ENCODE data around the gene MTURN. TPM values are rescaled to one million over a fixed set of nuclear protein-coding genes. Genes with fewer than 3 reads are reported as not detected.
"Not testable (repeated sequence)": the region's sequence is repeated elsewhere in the genome, so short reads cannot be mapped to it uniquely, and the experiment has no call there.

Gene MTURN
- total RNA-seq, result 1 to 10 TPM; 4.0 to 6.4 TPM

DNA sequence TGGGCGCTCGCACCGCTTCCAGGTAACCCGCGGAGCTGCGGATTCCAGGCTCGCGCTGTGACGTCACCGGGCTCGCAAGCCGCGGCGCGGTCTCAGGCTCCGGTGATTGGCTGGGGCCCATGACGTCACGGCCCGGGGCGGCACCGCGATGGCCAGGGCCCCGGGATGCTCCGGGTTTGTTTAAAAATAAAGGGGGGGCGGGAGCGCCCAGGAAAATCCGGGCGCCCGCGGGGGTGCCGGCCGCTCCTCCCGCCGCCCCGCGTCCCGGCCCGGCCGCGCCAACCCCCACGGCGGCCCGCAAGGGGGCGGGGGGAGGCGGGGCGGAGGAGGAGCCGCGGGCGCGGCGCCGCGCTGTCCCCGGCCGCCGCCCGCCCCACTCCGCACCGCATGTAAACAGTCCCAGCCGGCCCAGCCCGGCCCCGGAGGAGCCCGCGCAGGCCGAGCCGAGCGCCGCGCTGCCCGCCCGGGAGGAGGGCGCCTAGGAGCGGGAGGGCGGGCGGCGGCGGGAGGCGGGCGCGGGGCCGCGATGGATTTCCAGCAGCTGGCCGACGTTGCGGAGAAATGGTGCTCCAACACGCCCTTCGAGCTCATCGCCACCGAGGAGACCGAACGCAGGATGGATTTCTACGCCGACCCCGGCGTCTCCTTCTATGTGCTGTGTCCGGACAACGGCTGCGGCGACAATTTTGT is at the start of gene MTURN:
Gene MTURN, plus strand, starts transcription at position 376 of the 690 bp plus-strand sequence. Its CDS starts 151 bp downstream, at position 527.
- Mint-ChIP-seq H3K36me3 (ENCODE audit: low read depth) (no peaks in the 10 kb centered on the region), H3K27ac (peak within 1 kb of the TSS; percentile 73), H3K27me3 (no peaks in the 10 kb centered on the region), H3K9me3 (no peaks in the 10 kb centered on the region), H3K4me1 (peaks cover 5% of the 10 kb centered on the region), H3K4me3 (peak within 1 kb of the TSS; percentile 85)
- peak; percentile 88 for ATAC-seq (replicated peaks)

DNA sequence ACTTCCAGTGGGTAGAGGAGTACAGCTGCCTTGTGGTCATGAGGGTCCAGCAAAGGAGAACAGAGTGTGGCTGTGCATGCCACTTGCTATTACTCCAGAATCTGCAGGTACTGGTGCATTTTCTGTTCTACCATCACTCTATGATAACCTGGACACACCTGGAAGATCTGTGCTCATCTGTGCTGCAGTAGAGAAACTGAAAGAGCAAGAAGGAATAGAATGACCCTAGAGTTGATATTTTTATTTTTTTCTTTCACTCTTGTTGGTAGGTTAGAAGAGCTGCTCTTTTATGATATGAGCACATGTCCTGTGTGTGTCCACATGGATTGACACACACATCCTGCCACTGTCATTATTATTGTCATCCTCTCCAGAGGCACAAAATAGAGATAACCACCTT is 48.3 kb upstream of the MTURN start:
- Mint-ChIP-seq H3K4me1 (no peaks in the 10 kb centered on the region), H3K9me3 (no peaks in the 10 kb centered on the region), H3K4me3 (no peak overlapping the region), H3K27ac (no peak overlapping the region), H3K36me3 (ENCODE audit: low read depth) (no peaks in the 10 kb centered on the region), H3K27me3 (no peaks in the 10 kb centered on the region)
- ATAC-seq (replicated peaks), result no peak

DNA sequence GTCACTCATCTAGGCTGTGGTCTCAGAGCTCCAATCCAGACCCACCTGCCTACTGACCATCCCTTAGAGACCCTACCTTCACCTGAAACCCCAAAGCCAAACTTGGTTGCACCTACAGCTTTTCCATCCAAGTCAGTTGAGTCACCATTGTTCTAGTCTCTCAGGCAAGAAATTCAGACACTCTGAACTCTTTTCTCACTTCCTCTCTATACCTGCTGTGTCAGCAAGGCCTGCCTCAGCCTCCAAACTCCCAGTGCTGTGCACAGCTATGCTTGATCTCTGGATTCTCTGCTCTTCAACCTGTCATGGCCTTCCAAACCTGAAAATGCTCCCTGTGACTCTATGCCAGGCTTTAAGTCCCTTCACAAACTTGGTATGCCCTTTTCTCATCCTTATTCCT is 47.4 kb upstream of the MTURN start:
- Mint-ChIP-seq H3K27me3 (no peaks in the 10 kb centered on the region), H3K9me3 (no peaks in the 10 kb centered on the region), H3K27ac (no peak overlapping the region), H3K4me1 (no peaks in the 10 kb centered on the region), H3K36me3 (ENCODE audit: low read depth) (no peaks in the 10 kb centered on the region), H3K4me3 (no peak overlapping the region)
- no peak for ATAC-seq (replicated peaks)

DNA sequence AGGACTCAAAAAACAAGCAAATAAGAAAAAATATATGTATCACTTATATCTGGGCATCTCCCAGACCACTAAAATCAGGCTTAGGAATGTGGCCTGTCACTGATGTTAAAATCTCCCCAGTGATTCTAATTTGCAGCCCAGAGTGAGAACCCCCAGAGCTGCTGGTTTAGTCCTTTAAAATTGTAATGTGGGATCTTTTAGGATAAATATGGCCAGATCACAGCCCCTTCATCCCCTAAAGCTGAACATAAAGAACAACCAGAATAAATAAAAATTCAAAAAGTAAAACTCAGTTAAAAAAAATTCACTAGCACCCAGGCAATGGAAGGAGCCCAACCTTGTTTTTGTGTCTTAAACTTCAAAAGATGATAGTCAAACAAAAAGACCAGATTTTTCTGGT is 46.4 kb upstream of the MTURN start:
- Mint-ChIP-seq H3K9me3 (no peaks in the 10 kb centered on the region), H3K27ac (no peak overlapping the region)

DNA sequence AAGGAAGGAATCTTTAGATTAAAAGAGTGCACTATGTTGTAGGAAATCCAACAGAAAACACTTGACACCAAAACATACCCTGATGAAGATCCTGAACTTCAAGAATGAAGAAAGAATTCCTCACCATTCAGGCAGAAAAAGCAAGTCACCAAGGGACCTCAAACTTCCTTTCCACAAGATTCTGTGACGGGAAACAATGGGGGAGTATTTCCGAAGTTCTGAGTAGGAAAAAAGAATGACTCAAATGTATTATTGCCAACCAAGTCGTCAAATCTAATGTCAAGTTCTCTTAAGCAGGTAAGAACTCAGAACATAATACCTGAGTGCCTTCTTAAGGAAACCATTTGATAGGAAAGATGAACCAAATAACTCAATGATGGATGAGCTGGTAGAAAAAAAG is 44.7 kb upstream of the MTURN start:
- Mint-ChIP-seq H3K4me3 (no peak overlapping the region), H3K9me3 (no peaks in the 10 kb centered on the region), H3K27ac (no peak overlapping the region), H3K27me3 (no peaks in the 10 kb centered on the region), H3K4me1 (no peaks in the 10 kb centered on the region), H3K36me3 (ENCODE audit: low read depth) (no peaks in the 10 kb centered on the region)
- ATAC-seq (replicated peaks), result no peak

More for the DNA sequence above, 46.4 kb upstream of the MTURN start:
- Mint-ChIP-seq H3K36me3 (ENCODE audit: low read depth) (no peaks in the 10 kb centered on the region), H3K4me1 (no peaks in the 10 kb centered on the region), H3K27me3 (no peaks in the 10 kb centered on the region), H3K4me3 (no peak overlapping the region)
- ATAC-seq (replicated peaks), result no peak

DNA sequence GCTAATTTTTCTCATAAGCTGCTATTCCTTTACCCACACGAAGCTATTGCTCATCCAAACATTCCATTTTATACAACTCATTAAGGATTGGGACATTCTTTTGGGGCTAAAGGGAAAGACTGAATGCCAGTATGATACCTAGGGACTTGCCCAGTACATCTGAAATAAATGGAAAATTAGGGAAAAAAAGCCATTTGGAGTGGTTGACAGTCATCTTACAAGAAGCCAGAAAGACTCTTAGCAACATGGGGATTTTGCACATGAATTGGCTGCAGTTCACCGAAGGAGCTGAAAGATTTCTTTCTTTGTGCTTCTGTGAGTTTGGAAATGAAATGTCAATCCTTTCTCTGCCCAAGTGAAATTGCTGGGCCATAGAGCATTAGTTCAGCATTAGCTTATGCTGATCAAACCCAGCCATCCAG is 43.3 kb upstream of the MTURN start:
- no peak for ATAC-seq (replicated peaks)
- H3K4me1 Mint-ChIP-seq, result no peaks in the 10 kb centered on the region
- H3K27ac Mint-ChIP-seq, result no peak overlapping the region
- H3K9me3 Mint-ChIP-seq, result no peaks in the 10 kb centered on the region
- no peaks in the 10 kb centered on the region for H3K27me3 Mint-ChIP-seq
- H3K4me3 Mint-ChIP-seq, result no peak overlapping the region
- H3K36me3 Mint-ChIP-seq (ENCODE audit: low read depth), result peaks cover 5% of the 10 kb centered on the region

DNA sequence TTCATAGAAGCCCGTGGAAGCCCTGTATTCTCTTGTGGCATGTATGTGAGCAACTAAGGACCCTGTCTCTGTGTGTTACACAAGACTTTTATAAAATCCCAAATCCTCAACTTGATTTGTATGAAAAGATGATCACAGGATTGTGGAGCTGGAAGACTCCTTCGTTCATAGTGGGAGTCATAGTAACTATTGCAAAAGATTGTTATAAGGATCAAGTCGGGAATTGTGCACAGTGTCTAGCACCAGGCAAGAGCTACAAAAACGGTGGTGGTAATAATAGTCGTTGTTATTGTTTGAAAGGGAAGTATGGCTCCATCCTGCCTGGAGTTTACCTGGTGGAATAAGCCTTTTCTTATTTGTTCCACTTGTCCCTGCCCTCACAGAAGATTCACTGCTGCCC is 42.8 kb upstream of the MTURN start:
- Mint-ChIP-seq H3K27me3 (no peaks in the 10 kb centered on the region), H3K9me3 (no peaks in the 10 kb centered on the region), H3K27ac (no peak overlapping the region), H3K4me3 (no peak overlapping the region), H3K4me1 (no peaks in the 10 kb centered on the region), H3K36me3 (ENCODE audit: low read depth) (peaks cover 5% of the 10 kb centered on the region)
- no peak for ATAC-seq (replicated peaks)

DNA sequence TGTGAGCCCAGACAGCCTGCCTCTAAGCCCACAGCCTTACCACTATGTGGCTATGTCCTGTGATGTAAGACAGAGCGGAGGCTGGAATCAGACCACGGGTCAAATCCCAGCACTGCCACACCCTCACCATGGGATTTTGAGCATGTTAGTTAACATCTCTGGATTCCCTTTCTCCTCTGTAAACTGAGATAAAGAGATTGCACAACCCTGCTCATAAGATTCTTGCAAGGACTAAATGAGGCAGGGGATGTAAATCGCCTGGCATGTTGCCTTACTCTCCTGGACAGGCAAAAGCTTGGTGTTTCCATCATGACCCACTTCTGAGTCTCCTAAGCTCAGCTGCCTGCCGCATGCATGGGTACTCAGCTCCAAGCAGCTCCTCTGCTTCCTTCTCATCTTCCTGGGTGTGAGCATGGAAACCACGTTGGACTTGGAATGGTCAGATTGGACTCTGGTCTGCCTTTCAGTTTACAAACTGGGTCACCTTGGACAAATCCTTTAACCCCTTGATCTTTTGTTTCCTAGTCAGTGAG is 41.3 kb upstream of the MTURN start:
- Mint-ChIP-seq H3K36me3 (ENCODE audit: low read depth) (peaks cover 5% of the 10 kb centered on the region), H3K9me3 (no peaks in the 10 kb centered on the region), H3K4me1 (no peaks in the 10 kb centered on the region), H3K4me3 (no peak overlapping the region), H3K27me3 (no peaks in the 10 kb centered on the region), H3K27ac (no peak overlapping the region)
- ATAC-seq (replicated peaks), result no peak

DNA sequence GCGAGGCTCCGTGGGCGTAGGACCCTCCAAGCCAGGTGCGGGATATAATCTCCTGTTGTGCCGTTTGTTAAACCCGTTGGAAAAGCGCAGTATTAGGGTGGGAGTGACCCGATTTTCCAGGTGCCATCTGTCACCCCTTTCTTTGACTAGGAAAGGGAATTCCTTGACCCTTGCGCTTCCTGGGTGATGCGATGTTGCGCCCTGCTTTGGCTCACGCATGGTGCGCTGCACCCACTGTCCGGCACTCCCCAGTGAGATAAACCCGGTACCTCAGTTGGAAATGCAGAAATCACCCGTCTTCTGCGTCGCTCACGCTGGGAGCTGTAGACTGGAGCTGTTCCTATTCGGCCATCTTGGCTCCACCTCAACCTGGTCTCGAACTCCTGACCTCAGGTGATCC is 36.2 kb upstream of the MTURN start:
- H3K9me3 Mint-ChIP-seq; ATAC-seq (replicated peaks); H3K4me1 Mint-ChIP-seq; H3K4me3 Mint-ChIP-seq; H3K27me3 Mint-ChIP-seq; H3K27ac Mint-ChIP-seq; H3K36me3 Mint-ChIP-seq (ENCODE audit: low read depth): not testable (repeated sequence)

DNA sequence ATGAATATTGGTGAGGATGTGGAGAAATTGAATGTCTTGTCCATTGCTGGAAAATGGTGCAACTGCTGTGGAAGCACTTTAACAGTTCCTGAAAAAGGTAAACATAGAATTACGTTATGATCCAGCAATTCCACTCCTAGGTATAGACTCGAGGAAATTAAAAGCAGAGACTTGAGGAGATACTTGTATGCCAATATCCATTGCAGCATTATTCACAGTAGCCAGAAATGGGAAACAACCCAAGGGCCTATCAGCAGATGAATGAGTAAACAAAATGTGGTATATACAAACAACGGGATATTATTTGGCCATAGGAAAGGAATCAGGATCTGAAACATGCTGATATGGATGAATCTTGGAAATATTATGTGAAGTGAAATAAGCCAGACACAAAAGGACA is 32.5 kb upstream of the MTURN start:
- Mint-ChIP-seq H3K4me3 (no peak overlapping the region), H3K9me3 (no peaks in the 10 kb centered on the region), H3K27me3 (no peaks in the 10 kb centered on the region), H3K4me1 (no peaks in the 10 kb centered on the region), H3K36me3 (ENCODE audit: low read depth) (no peaks in the 10 kb centered on the region), H3K27ac (no peak overlapping the region)
- ATAC-seq (replicated peaks), result no peak

DNA sequence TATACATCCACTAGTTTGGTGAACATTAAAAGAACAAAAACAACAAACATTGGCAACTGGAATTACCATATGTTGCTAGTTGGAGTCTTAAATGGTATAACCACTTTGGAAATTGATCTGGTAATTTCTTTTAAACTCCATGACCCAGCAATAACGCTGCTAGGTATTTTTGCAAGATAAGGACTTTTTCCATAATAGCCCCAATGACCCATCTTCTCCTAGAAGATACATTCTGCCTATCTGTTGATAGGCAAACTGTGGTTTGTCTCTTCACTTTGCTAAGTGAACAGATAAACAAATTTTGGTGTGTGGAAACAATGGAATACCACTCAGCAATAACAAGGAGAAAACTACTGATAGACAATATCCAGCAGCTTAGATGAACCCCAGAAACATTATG is 30.6 kb upstream of the MTURN start:
- H3K9me3 Mint-ChIP-seq, result no peaks in the 10 kb centered on the region
- H3K27ac Mint-ChIP-seq, result no peak overlapping the region
- H3K36me3 Mint-ChIP-seq (ENCODE audit: low read depth), result no peaks in the 10 kb centered on the region

DNA sequence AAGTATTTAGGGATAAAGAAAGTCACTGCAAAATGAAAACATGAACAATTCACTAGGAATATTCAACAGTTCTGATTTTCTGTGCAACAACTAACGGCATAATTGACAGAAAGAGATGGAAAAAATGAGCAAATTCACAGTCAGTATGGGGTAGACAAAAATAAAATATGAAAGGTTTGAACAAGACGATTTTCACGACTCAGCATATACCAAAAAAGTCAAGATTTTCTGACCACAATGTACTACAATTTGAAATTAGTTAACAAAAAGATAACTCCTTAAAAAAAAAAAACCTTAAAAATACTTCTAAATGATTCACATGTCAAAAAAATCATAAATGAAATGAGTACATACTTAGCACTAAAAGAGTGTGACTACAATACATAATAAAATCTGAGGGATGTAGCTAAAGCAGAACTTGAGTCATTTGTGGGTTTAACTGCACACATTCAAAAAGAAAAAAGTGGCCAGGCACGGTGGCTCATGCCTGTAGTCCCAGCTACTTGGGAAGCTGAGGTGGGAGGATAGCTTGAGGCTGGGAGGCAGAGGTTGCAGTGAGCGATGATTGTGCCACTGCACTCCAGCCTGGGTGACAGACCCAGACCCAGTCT is 22.6 kb upstream of the MTURN start:
- no peaks in the 10 kb centered on the region for H3K27me3 Mint-ChIP-seq
- H3K9me3 Mint-ChIP-seq, result peaks cover 6% of the 10 kb centered on the region
- H3K36me3 Mint-ChIP-seq (ENCODE audit: low read depth), result no peaks in the 10 kb centered on the region
- H3K4me1 Mint-ChIP-seq, result peaks cover 6% of the 10 kb centered on the region
- no peak overlapping the region for H3K27ac Mint-ChIP-seq
- H3K4me3 Mint-ChIP-seq, result no peak overlapping the region
- ATAC-seq (replicated peaks), result peak; percentile 66

More for the DNA sequence above, 30.6 kb upstream of the MTURN start:
- Mint-ChIP-seq H3K27me3 (no peaks in the 10 kb centered on the region), H3K4me1 (no peaks in the 10 kb centered on the region), H3K4me3 (no peak overlapping the region)
- ATAC-seq (replicated peaks), result no peak

DNA sequence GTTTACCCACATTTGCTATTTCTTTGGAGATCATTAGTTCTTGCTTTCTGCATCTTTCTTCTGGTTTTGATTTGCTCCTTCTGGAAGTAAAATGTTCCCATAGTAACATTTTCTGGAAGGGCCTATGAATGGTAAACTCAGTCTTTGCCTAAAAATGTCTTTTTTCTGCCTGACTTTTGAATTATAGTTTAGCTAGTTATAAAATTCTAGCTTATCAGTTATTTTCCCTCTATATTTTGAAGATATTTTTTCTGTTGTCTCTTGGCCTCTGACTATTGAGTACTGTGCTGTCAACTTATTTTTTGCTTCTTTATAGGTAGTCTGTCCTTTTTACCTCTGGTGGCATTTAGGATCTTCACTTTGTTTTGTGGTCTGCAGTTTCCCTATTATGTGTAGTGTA is 21.6 kb upstream of the MTURN start:
- no peak for ATAC-seq (replicated peaks)
- Mint-ChIP-seq H3K9me3 (peaks cover 6% of the 10 kb centered on the region), H3K27ac (no peak overlapping the region), H3K36me3 (ENCODE audit: low read depth) (no peaks in the 10 kb centered on the region), H3K4me3 (no peak overlapping the region), H3K27me3 (no peaks in the 10 kb centered on the region), H3K4me1 (peaks cover 6% of the 10 kb centered on the region)

DNA sequence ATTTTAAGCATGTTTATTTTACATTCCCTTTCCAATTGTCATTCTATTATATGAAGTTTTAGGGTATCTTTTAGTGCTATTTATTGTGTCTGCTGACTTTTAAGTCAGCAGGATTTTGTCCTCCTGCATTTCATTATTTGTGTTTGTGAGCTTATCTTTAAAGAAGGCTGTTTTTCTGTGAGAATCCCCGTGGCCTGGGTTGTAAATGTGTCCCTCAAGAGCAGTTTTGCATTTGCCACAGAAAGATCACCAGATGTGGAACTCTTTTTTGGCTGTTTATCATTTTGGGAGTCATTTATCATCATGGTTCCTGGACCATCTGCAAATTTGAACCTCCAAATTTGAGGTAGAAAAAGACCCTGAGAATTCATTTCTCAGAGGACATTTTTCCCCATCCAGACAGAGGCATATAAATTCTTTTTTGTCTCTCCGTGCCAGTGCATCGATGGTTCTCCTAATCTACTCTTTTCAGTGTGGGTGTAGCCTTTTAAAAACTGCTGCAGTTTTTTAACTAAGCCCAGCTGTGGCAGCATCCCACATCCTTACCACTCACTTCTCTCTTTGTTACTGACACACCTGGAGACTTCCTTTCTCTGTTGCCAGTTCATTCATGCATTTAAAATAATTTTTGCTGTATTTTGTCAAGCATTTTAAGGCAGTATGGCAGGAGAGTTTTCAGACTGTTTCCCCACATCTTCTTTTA is 20.1 kb upstream of the MTURN start:
- Mint-ChIP-seq H3K4me3 (no peak overlapping the region), H3K27me3 (no peaks in the 10 kb centered on the region), H3K27ac (no peak overlapping the region), H3K9me3 (peaks cover 6% of the 10 kb centered on the region), H3K36me3 (ENCODE audit: low read depth) (no peaks in the 10 kb centered on the region), H3K4me1 (peaks cover 6% of the 10 kb centered on the region)
- no peak for ATAC-seq (replicated peaks)

Measured in activated T-helper 17 cell treated with anti-CD3 and anti-CD28 coated beads, Interleukin-2, amount 50 U/mL, for 72 hours (primary cell).